ENCODE measurements around the gene SEMA3B.
"Not testable (repeated sequence)": the region's sequence is repeated elsewhere in the genome, so short reads cannot be mapped to it uniquely, and the experiment has no call there.

SEMA3B gene

GRCh38 chr3:50238549-50239026 lies 30.4 kb upstream of the SEMA3B start:
- no peak for DNase-seq

GRCh38 chr3:50239649-50240048 lies 29.3 kb upstream of the SEMA3B start:
- no peak for DNase-seq

DNA sequence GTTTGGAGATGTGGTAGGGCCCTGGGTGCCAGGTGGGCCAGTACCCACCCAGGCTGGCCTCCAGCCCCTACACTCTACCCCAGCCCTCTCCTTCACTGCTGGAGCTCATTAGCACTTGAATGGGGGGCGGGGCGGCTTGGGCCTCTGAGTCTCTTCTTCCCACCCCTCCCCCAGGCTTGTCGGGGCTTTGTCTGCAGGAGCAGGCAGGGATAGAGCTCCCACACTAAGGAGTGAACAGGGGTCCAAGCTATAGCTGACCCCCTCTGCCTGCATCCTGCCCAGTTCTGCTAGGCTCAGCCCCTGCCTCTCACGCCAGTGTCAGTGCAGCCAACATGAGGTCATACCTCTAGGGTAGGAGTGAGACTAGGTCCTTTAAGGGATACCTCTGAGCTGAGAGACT lies 27.8 kb upstream of the SEMA3B start:
- no peak for DNase-seq

GRCh38 chr3:50241713-50242380 lies 27.1 kb upstream of the SEMA3B start:
- no peak for DNase-seq

GRCh38 chr3:50242381-50242770 lies 26.6 kb upstream of the SEMA3B start:
- DNase-seq: no peak

DNA sequence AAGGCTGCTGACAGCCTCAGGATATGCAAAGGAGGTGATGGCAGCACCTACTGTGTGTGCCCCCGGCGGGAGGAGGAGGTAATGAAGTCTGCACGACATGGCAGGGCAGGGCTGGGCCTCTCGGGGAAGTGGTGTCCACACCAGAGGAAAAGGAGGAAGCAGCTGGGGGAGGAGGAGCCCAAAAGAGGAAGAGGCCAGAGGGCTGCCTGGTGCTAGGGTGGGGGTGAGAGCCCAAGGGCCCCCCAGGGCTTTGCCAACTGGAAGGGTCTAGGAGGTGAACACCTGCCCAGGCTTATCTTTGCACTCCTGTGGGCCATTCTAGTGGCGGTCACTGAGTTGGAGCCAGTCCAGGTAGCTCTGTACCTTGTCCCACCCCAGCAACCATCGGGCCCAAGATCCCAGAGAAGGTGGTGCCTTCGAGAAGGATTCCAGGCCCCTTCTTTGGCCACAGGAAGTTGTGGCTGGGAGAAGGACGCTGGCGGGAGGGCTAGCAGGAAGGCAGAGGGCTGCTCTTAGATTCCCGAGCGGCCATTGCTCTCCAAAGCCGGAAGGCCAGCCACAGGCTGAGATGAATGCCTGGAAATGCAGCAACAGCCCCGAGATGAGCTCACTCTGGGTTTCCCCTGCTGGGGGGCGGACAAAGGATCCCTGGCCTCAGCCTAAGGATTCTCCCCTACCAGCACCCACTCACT lies 25.9 kb upstream of the SEMA3B start:
- no peak for DNase-seq

- no peak for DNase-seq
These were observed 25.4 kb upstream of the SEMA3B start for GRCh38 chr3:50243543-50243895.

GRCh38 chr3:50244813-50245212 lies 24.1 kb upstream of the SEMA3B start:
- not testable (repeated sequence) for DNase-seq

DNA sequence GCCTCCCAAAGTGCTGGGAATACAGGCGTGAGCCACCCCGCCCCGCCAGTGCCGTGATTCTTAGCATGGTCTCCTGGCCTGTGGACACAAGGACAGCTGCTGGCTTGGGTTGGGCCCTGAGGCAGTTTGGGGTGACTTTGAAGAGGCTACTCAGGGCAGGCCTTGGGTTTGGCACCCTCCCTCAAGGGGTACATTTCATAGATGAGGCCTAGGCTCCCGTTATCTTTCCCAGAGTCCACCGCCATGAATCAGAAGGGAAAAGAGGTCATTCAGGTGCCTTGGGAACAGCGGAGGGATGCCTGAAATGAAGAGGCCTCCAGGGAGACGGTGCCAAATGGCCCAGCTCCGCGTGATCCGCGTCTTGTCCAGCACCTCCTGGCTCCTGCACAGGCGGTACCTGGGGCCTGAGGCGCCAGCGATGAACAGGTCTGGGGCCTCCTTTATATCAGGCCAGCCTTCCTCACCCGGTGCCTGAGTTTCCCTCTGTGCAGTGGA lies 23.6 kb upstream of the SEMA3B start:
- no peak for DNase-seq

GRCh38 chr3:50245831-50246516 lies 23.0 kb upstream of the SEMA3B start:
- peak; percentile 88 for DNase-seq

DNA sequence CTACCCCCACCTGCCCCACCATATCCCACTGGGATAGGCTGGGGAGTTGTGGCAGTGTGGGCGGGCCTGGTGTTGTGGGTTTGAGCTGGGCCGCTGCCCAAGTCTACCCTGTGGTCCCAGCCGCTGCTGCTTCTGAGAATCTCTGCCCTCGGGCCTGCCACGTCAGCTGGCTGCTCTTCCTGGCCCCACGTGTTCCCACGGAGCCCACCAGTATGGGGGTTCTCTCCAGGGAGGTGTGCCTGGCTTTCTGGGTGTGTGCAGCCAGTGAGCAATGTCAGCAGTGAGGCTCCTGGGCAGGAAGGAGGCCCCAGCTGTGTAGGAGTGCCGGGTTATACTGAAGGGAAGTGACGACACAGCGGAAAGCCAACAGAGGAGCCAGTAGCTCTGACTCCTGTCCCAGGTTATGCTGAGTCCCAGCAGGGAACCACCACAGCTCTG lies 22.4 kb upstream of the SEMA3B start:
- peak; percentile 87 for DNase-seq

- no peak for DNase-seq
These were observed 20.6 kb upstream of the SEMA3B start for GRCh38 chr3:50248387-50248786.

DNA sequence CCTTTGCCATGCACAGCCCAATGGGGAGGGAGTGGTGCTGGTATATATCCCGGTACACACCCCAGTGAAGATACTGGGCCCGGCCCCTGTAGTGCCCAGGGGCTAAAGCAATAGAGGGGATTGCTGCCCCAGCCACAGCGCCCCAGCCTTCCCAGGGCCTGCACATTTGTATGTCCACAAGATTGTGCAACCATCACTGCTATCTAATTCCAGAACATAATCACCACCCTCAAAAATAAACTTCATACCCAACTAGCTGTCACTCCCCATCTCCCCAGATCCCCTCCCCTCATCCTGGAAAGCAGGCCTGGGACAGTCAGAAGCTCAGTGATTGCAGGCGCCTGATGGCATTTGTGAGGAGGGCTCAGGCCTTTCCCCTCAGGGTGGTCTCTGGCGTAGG lies 19.5 kb upstream of the SEMA3B start:
- DNase-seq: no peak

DNA sequence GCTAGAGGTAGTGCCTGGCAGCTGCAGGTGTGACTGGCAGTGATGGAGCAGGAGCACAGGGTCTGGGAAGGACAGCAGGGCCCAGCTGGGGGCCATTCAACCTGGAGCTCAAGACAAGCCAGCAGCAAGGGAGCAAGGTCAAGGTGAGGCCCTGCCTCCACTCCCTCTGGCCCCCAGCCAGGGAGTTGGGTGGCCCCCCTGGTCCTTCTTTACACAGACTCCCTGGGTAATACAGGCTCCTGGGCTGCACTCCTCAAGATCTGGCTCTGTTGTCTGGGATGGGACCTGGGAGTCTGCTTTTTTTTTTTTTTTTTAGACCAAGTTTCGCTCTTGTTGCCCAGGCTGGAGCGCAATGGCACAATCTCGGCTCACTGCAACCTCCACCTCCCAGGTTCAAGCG lies 18.4 kb upstream of the SEMA3B start:
- no peak for DNase-seq

- no peak for DNase-seq
These were observed 17.7 kb upstream of the SEMA3B start for GRCh38 chr3:50251220-50251619.

- DNase-seq: no peak
These were observed 14.2 kb upstream of the SEMA3B start for GRCh38 chr3:50254577-50255250.

DNA sequence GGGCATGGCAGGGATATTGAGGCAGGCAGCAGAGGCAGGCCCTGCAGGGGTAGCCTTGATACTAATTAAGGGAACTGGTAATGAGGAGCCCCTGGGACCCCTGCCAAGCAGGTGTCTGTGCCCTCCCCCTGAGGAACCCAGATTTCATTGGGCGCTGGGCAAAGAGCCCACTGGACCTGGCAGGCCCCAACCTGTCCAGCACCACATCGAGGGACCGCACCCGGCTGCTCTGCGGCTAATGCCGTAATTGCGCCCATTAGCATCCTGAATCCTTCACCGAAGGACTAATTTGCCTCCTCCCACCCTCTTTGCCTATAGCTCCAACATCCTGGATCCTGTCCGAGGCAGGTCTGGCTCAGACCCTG lies 13.7 kb upstream of the SEMA3B start:
- no peak for DNase-seq

- no peak for DNase-seq
These were observed 11.7 kb upstream of the SEMA3B start for GRCh38 chr3:50256978-50257890.

DNA sequence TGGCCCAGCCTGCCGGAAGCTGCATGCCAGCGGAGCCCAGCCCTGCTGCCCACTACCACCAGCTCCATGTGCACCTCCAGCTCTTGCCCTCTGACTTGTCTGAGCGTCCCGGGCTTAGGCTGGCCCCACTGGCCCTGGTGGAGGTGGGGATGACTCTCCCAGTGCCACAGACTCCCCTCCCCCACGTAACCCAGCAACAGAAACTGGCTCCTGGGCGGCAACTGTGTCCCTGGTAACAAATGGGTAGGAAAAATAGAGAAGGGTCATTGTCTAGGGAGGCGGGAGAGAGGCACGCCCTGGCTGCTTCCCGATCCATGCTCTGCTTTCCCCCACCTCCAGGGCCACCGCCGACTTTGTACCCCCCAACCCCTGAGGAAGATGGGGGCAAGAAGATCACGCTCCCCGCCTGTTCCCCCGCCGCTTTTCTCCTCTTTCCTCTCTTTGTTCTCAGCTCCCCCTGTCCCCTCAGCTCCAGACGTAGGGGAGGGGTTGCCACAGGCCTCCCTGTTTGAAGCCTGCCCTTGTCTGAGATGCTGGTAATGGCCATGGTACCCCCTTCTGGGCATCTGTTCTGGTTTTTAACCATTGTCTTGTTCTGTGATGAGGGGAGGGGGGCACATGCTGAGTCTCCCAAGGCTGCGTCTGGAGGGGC lies 10.8 kb upstream of the SEMA3B start:
- no peak for DNase-seq

GRCh38 chr3:50258979-50259378 lies 10.0 kb upstream of the SEMA3B start:
- DNase-seq: no peak

DNA sequence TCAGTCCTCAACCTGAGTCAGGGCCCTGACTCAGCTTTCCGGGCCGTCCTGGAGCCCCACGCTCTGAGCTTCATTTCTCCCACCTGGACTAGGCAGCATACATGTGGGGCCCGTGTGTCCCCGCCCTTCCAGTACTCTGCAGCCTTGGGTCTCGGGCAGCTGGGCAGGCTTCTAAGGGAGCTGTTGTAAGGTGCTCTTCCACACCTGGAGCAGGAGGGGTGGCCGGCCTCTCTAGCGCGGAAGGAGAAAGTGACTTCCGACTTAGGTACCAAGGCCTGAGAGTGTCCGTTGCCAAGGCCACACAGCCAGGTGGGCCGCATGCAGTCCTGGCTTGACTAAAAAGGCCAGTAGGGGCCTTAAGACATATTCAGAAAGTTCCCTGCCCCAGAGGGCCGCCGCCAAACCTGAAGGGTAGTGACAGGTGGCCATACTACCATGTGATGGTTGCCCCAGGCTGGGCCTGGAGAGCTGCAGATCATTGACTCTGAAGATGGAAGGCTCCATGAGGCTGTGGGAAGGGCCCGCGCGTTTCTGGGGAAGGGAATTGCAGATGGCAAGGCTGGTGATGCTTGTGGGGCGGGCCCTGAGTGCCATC lies 9.4 kb upstream of the SEMA3B start:
- no peak for DNase-seq

All from fibroblast of skin of abdomen (primary cell).